Dendritic cell treated with granulocyte-macrophage colony-stimulating factor and Interleukin-4, amounts not matched to agents 40 ng/mL and 50 ng/mL, for 4 days (primary cell): ENCODE results near the gene ZSCAN5B.
"Not testable (repeated sequence)": the region's sequence is repeated elsewhere in the genome, so short reads cannot be mapped to it uniquely, and the experiment has no call there.

Experiments
- H3K27ac Mint-ChIP-seq: one replicate; pipeline ENCODE4 v1.8.0; 2022; ENCODE audit warnings: mild to moderate bottlenecking, mixed read lengths
- H3K27me3 Mint-ChIP-seq: one replicate; pipeline ENCODE4 v1.8.0; 2022; ENCODE audit warnings: mild to moderate bottlenecking, mixed read lengths
- H3K36me3 Mint-ChIP-seq: one replicate; pipeline ENCODE4 v1.8.0; 2022; ENCODE audit warnings: low read depth, mixed read lengths
- H3K4me1 Mint-ChIP-seq: one replicate; pipeline ENCODE4 v1.8.0; 2022; ENCODE audit warnings: low read depth, mixed read lengths
- H3K4me3 Mint-ChIP-seq: one replicate; pipeline ENCODE4 v1.8.0; 2022; ENCODE audit warnings: mild to moderate bottlenecking, moderate library complexity, mixed read lengths
- H3K9me3 Mint-ChIP-seq: one replicate; pipeline ENCODE4 v1.8.0; 2022; ENCODE audit warnings: mixed read lengths
- intact Hi-C: fragments of 100-400 bp; cut with micrococcal nuclease; formaldehyde crosslinking; loops from one replicate; pipeline ENCODE4 v1.15.0; 2022

The ZSCAN5B gene

GRCh38 chr19:56199687-56200086 is 2.1 kb upstream of the ZSCAN5B start:
- Mint-ChIP-seq H3K27me3 (peaks cover 1% of the 10 kb centered on the region), H3K4me3 (no peak overlapping the region), H3K4me1 (no peaks in the 10 kb centered on the region), H3K36me3 (no peaks in the 10 kb centered on the region), H3K9me3 (no peaks in the 10 kb centered on the region), H3K27ac (no peak overlapping the region)
- intact Hi-C loops = no loop called here

DNA sequence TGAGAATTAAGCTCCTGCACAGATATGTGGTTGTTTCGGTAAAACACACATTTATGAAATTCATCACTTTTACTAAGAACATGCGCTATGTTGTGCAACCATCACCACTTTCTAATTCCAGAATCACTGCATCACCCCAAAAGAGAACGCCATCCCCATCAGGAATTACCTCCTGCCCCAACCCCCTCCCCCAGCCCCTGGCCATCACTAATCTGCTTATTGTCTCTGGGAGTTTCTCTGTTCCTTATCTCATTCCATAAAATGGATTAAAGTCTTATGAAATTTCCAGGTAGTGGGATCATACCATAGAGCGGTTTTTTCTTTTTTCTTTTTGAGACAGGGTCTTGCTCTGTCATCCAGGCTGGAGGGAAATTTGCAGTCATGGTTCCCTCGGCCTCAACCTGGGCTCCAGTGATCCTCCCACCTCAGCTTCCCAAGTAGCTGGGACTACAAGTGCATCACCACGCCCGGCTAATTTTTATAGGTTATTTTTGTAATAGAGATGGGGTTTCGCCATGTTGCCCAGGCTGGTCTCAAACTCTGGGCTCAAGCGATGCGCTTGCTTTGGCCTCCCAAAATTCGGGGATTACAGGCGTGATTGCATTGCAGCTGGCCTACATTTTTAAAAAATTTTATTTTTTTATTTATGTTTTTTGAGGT is 3.5 kb downstream of the ZSCAN5B start:
- Mint-ChIP-seq H3K27me3 (no peaks in the 10 kb centered on the region), H3K27ac (no peak overlapping the region), H3K36me3 (no peaks in the 10 kb centered on the region), H3K4me1 (no peaks in the 10 kb centered on the region), H3K9me3 (no peaks in the 10 kb centered on the region), H3K4me3 (no peak overlapping the region)
- intact Hi-C loops = no loop called here

DNA sequence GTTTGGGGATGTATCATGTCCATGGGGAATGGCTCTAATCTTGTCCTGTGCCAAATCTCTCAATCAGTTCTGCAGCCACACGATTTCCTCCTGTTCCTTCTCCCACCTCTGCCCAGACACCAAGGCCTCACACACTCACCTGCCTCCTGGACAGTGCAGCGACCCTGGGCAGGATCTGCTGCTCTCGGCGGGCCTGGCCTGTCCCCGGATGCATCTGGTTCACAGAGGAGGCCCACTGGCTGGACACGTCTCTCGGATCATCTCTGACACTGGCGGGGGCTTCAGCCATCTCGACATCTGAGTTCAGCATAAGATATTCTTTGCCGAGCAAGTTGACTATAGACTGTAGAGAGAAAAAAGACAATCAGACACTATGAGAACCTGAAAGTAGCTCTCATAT is 5.9 kb downstream of the ZSCAN5B start:
- Mint-ChIP-seq H3K4me3 (no peak overlapping the region), H3K9me3 (no peaks in the 10 kb centered on the region), H3K4me1 (no peaks in the 10 kb centered on the region), H3K27ac (no peak overlapping the region), H3K27me3 (no peaks in the 10 kb centered on the region), H3K36me3 (no peaks in the 10 kb centered on the region)
- intact Hi-C loops = no loop called here

- no peaks in the 10 kb centered on the region for H3K9me3 Mint-ChIP-seq
- H3K4me3 Mint-ChIP-seq = no peak overlapping the region
- no peak overlapping the region for H3K27ac Mint-ChIP-seq
- no peaks in the 10 kb centered on the region for H3K4me1 Mint-ChIP-seq
- intact Hi-C loops = no loop called here
- H3K36me3 Mint-ChIP-seq = no peaks in the 10 kb centered on the region
- no peaks in the 10 kb centered on the region for H3K27me3 Mint-ChIP-seq
Observed at GRCh38 chr19:56191115-56191514, 6.5 kb downstream of the ZSCAN5B start.

- Mint-ChIP-seq H3K27me3 (no peaks in the 10 kb centered on the region), H3K36me3 (no peaks in the 10 kb centered on the region), H3K9me3 (no peaks in the 10 kb centered on the region), H3K27ac (no peak overlapping the region), H3K4me3 (no peak overlapping the region), H3K4me1 (no peaks in the 10 kb centered on the region)
- intact Hi-C loops = no loop called here
Observed at GRCh38 chr19:56189785-56190184, 7.8 kb downstream of the ZSCAN5B start.

GRCh38 chr19:56177564-56178243 is 19.9 kb downstream of the ZSCAN5B start:
- peaks cover 6% of the 10 kb centered on the region for H3K27me3 Mint-ChIP-seq
- no peaks in the 10 kb centered on the region for H3K9me3 Mint-ChIP-seq
- no peaks in the 10 kb centered on the region for H3K36me3 Mint-ChIP-seq
- intact Hi-C loops = no loop called here
- no peaks in the 10 kb centered on the region for H3K4me1 Mint-ChIP-seq
- H3K27ac Mint-ChIP-seq = no peak overlapping the region
- H3K4me3 Mint-ChIP-seq = no peak overlapping the region

GRCh38 chr19:56176881-56177280 is 20.7 kb downstream of the ZSCAN5B start:
- Mint-ChIP-seq H3K4me1 (peaks cover under 1% of the 10 kb centered on the region), H3K36me3 (no peaks in the 10 kb centered on the region)

GRCh38 chr19:56176310-56176709 is 21.3 kb downstream of the ZSCAN5B start:
- H3K27me3 Mint-ChIP-seq, intact Hi-C loops, H3K4me1 Mint-ChIP-seq, H3K9me3 Mint-ChIP-seq, H3K36me3 Mint-ChIP-seq, H3K27ac Mint-ChIP-seq, H3K4me3 Mint-ChIP-seq: not testable (repeated sequence)

More at GRCh38 chr19:56176881-56177280, 20.7 kb downstream of the ZSCAN5B start:
- intact Hi-C loops = no loop called here
- Mint-ChIP-seq H3K27me3 (peaks cover 6% of the 10 kb centered on the region), H3K27ac (no peak overlapping the region), H3K9me3 (no peaks in the 10 kb centered on the region), H3K4me3 (no peak overlapping the region)

GRCh38 chr19:56175861-56176307 is 21.7 kb downstream of the ZSCAN5B start, which contains the start of gene GALP:
GALP (plus strand) TSS chr19:56176008; CDS start chr19:56177109, 1,101 bp downstream.
- H3K4me1 Mint-ChIP-seq, H3K27me3 Mint-ChIP-seq, H3K36me3 Mint-ChIP-seq, intact Hi-C loops, H3K9me3 Mint-ChIP-seq, H3K27ac Mint-ChIP-seq, H3K4me3 Mint-ChIP-seq: not testable (repeated sequence)

- H3K36me3 Mint-ChIP-seq = no peaks in the 10 kb centered on the region
- intact Hi-C loops = no loop called here
Observed at GRCh38 chr19:56174550-56174949, 23.0 kb downstream of the ZSCAN5B start.

DNA sequence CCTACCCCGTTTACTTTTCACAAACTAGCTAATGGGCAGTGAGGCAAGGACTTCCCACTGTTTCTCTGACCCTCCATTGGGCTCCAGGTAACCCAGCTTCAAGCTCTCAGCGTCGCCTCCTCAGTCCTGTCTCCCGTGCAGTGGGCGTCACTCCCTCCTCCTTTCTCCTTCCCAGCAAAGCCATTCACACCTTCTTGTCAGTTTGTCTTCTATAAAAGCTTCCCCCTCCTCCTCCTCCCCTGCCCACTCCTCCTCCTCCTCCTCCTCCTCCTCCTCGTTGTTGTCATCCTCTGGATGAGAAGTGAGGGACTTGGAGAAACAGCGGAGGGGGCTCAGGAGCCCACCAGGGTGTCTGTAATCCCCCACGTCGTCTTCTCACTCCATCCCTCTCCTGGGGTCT is 23.5 kb downstream of the ZSCAN5B start:
- H3K9me3 Mint-ChIP-seq = no peaks in the 10 kb centered on the region
- H3K4me3 Mint-ChIP-seq = no peak overlapping the region
- intact Hi-C loops = no loop called here
- no peaks in the 10 kb centered on the region for H3K36me3 Mint-ChIP-seq
- peaks cover 4% of the 10 kb centered on the region for H3K4me1 Mint-ChIP-seq
- peaks cover 10% of the 10 kb centered on the region for H3K27me3 Mint-ChIP-seq
- no peak overlapping the region for H3K27ac Mint-ChIP-seq

More at GRCh38 chr19:56174550-56174949, 23.0 kb downstream of the ZSCAN5B start:
- H3K9me3 Mint-ChIP-seq = no peaks in the 10 kb centered on the region
- H3K27ac Mint-ChIP-seq = no peak overlapping the region
- H3K4me3 Mint-ChIP-seq = no peak overlapping the region
- H3K4me1 Mint-ChIP-seq = peaks cover 4% of the 10 kb centered on the region
- peaks cover 10% of the 10 kb centered on the region for H3K27me3 Mint-ChIP-seq

GRCh38 chr19:56170261-56170660 is 27.3 kb downstream of the ZSCAN5B start:
- no peak overlapping the region for H3K4me3 Mint-ChIP-seq
- H3K27me3 Mint-ChIP-seq = peaks cover 9% of the 10 kb centered on the region
- H3K9me3 Mint-ChIP-seq = no peaks in the 10 kb centered on the region
- H3K27ac Mint-ChIP-seq = no peak overlapping the region
- H3K36me3 Mint-ChIP-seq = no peaks in the 10 kb centered on the region
- H3K4me1 Mint-ChIP-seq = peaks cover 4% of the 10 kb centered on the region
- intact Hi-C loops = no loop called here

- no peak overlapping the region for H3K4me3 Mint-ChIP-seq
- H3K36me3 Mint-ChIP-seq = no peaks in the 10 kb centered on the region
- intact Hi-C loops = no loop called here
- no peak overlapping the region for H3K27ac Mint-ChIP-seq
- peaks cover 8% of the 10 kb centered on the region for H3K4me1 Mint-ChIP-seq
- H3K27me3 Mint-ChIP-seq = peaks cover 4% of the 10 kb centered on the region
- no peaks in the 10 kb centered on the region for H3K9me3 Mint-ChIP-seq
Observed at GRCh38 chr19:56167064-56167578, 30.5 kb downstream of the ZSCAN5B start.

GRCh38 chr19:56163097-56163496 is 34.5 kb downstream of the ZSCAN5B start:
- peaks cover 30% of the 10 kb centered on the region for H3K36me3 Mint-ChIP-seq
- H3K9me3 Mint-ChIP-seq = no peaks in the 10 kb centered on the region
- H3K27ac Mint-ChIP-seq = no peak overlapping the region
- H3K4me1 Mint-ChIP-seq = peaks cover 9% of the 10 kb centered on the region
- no peaks in the 10 kb centered on the region for H3K27me3 Mint-ChIP-seq
- intact Hi-C loops = no loop called here
- no peak overlapping the region for H3K4me3 Mint-ChIP-seq
